Adrenal gland (tissue), 5 donors: ENCODE measurements around the gene CGB3.
"Not testable (repeated sequence)": the region's sequence is repeated elsewhere in the genome, so short reads cannot be mapped to it uniquely, and the experiment has no call there.

Source experiments
- CTCF ChIP-seq, 6 experiments: fragments of 450-650 bp in 4 of 6; fragments of 200-600 bp in 2 of 6; sonication (generic) in 1 of 6; IDR thresholded peaks; 1 replicate in 5 of 6; 2 replicates in 1 of 6; pipeline versions ENCODE4 v1.5.1 to v1.8.0; 2016 to 2021; ENCODE audit warnings: antibody characterized with exemption in 6 of 6, mild to moderate bottlenecking in 2 of 6, moderate library complexity in 1 of 6
- POLR2A ChIP-seq, 2 donors: fragments of 450-650 bp; IDR thresholded peaks; one replicate each; pipeline ENCODE4 v1.6.1; 2017; ENCODE audit warnings: antibody characterized with exemption in 2 of 2, mild to moderate bottlenecking in 2 of 2, moderate library complexity in 1 of 2
- donor health status: DM: no; HTN: no; CAD: no.

DNA sequence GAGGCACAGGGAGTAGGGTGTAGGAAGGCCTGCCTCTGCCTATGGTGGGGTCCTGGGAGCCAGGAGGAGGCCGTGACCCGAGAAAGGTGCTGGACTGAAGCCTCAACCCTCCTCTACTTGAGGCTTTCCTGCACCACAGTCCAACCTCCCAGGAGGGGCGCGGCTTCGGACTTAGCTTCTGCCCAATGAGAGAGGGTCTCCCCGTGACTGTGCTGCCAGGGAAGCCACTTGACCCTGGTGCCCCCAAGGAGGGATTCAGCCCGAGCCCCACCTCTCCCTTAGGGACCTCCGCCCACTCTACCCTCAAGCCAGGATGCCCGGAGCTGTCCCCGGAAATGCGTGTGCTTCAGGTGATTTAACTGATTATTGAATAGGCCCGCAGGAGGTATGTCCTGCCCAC is 24.9 kb upstream of the CGB3 start, which contains the start of gene CGB8:
- not testable (repeated sequence) for TF ChIP-seq CTCF, POLR2A (IDR thresholded peaks at IDR 0.05)
